22Rv1 (cell line): ENCODE results near the gene NLRP1.
A peak's percentile ranks its signal among the peaks of the same experiment; 100 is the strongest.

ENCODE experiments used
- H3K27ac ChIP-seq: fragments of 450-650 bp; 2 replicates; pipeline ENCODE4 v1.5.1; 2017
- CTCF ChIP-seq: fragments of 450-650 bp; IDR thresholded peaks from 2 replicates; pipeline ENCODE4 v1.5.1; 2017; ENCODE audit warnings: mild to moderate bottlenecking
- ZFX ChIP-seq: fragments of 450-650 bp; IDR thresholded peaks from 2 replicates; pipeline ENCODE4 v1.6.1; 2017; ENCODE audit warnings: antibody characterized with exemption, borderline replicate concordance

NLRP1 gene

DNA sequence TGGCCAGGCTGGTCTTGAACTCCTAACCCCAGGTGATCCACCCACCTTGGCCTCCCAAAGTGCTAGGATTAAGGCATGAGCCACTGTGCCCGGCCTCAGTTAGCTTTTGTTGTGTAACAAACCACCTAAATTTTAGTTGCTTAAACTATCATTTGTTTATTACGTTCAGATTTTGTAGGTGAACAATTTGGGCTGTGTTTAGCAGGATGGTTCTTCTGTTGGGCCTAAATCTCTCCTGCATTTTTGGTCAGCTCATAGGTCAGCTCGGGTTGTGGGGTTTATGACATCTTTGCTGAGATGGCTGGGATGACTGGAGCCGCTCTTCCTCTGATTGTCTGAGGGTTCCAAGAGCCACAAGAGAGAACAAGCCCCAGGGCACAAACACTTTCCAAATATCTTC lies 21.1 kb upstream of the NLRP1 start:
- TF ChIP-seq CTCF, result no peak
- no peak for TF ChIP-seq ZFX

DNA sequence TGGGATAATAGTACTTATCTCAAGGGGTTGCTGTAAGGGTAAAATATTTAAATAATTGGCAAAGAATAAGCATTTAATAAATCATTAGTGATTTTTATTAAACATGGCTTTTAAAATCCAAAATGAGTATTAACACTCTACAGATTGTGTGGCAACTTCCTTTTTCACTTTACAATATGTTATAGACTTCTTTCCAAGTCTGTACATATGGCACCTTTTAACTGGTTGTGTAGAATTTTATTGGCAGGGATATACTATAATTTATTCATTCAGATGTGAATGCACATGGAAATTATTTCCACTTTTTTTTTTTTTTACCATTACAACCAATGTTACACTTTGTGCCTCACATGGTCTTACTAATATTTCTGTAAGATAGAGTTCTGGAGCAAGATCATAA lies 15.7 kb upstream of the NLRP1 start:
- no peak overlapping the region for H3K27ac ChIP-seq
- TF ChIP-seq CTCF, result no peak
- TF ChIP-seq ZFX, result no peak

More for the DNA sequence above, 21.1 kb upstream of the NLRP1 start:
- no peak overlapping the region for H3K27ac ChIP-seq

DNA sequence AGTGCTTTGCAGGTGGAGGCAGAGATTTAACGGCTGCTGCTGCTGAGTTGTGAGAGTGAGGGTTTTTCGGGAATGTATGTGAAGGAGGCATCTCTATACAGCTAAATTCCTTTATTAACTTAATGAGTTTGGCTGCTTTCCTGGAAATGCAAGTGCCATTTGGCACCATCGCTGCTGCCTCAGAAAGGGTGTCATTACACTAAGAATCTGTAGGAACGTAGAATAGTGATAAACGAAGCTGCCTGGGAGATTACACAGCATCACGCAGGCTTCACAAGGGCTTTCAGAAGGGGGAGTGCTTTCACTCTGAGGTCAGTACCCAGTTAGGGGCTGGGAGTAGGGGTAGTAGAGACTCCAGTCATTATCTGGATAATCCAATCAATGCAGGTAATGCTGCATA lies 14.1 kb upstream of the NLRP1 start:
- no peak for TF ChIP-seq CTCF
- no peak for TF ChIP-seq ZFX
- no peak overlapping the region for H3K27ac ChIP-seq

DNA sequence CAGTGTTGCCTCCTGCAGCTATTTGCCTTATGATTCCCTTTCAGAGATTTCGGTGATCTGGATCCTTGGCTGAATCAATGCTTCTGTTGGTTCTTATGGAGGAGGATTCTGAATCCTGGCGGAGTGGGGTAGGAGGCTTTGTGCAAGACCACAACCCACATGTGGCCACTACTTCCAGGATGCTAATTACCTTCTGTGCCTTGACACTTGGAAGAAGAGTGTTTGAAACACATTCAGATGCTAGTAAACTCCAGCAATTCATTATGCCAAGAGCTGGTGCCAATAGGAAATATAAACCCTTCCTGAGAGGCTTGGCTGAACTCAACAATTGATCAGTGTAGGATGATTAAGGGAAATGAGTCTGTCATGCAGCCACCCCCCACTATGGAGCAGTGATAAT lies 12.1 kb upstream of the NLRP1 start:
- TF ChIP-seq ZFX, result no peak
- no peak for TF ChIP-seq CTCF
- no peak overlapping the region for H3K27ac ChIP-seq

GRCh38 chr17:5595831-5596230 lies 11.5 kb upstream of the NLRP1 start:
- TF ChIP-seq CTCF (no peak), ZFX (no peak)

DNA sequence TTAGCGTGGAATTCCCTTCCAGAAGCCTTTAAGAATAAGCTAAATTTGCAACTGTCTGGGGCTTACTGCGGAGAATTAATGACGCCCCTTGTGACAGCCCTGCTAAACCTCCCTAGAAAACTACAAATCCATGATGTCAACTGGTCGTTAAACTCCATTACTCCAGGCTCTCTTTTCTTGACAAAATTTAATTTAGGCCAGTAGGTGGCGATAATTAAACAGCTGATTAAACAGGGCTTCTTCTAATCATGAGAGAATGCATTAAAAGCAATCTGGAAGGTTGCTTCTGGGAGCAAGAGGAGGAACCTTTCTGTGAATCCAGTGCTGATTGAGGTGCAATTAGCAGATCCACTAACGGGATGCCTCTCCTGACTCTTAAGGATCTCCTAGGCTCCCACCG lies 8.1 kb upstream of the NLRP1 start:
- TF ChIP-seq ZFX (no peak), CTCF (peak; percentile 79)
- H3K27ac ChIP-seq, result no peak overlapping the region

More at GRCh38 chr17:5595831-5596230, 11.5 kb upstream of the NLRP1 start:
- H3K27ac ChIP-seq, result no peak overlapping the region

DNA sequence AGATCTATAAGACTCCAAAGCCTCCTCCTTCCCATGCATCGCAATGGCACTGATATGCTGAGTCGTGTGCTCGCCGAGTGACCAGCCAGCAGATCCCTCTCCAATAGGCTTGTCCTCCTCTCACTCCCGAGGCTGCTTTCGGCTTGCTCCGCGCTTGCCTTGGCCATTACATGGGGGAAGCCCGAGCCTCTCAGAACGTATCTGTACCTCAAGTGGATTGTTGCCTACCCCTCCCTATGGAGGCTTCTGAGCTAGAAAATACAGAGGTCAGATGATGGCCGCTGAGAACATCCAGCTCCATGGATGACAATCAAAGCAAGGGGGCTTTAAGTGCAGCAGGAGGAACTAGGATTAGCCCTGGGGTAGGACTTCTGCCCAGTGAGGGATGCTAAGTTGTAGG lies 7.7 kb upstream of the NLRP1 start:
- TF ChIP-seq ZFX (no peak), CTCF (no peak)
- no peak overlapping the region for H3K27ac ChIP-seq
